ENCODE data around the gene MRPL55. TPM values are rescaled to one million over a fixed set of nuclear protein-coding genes. Genes with fewer than 3 reads are reported as not detected.

The MRPL55 gene
- polyA plus RNA-seq, 1 donor (not counting 4 experiments of a cell fraction or from before 2014, with no cell fraction given) = 28.4 TPM

- FAIRE-seq (no peak), DNase-seq (ENCODE audit: low read depth, low spot score) (no peak)
- dilution Hi-C loops (cut with MboI; ENCODE audit: extremely low pct_ligation_motif_present, low sequenced_read_pairs) = no loop called here
- Histone ChIP-seq H3K9me3 (ENCODE audit: control insufficient read depth, low read depth, low read length) (peaks cover 5% of the 10 kb centered on the region), H3K79me2 (ENCODE audit: control insufficient read depth, insufficient read depth, low read length) (peaks cover 93% of the 10 kb centered on the region), H3K4me2 (ENCODE audit: control insufficient read depth, extremely low read depth, insufficient read depth, low read depth, low read length) (no peak overlapping the region), H3K36me3 (ENCODE audit: control insufficient read depth in 2 of 2, extremely low read depth in 1 of 2, insufficient read depth in 2 of 2, low read length in 2 of 2) (peaks cover 31 to 49% of the 10 kb centered on the region in 2 experiments), H3K27ac (ENCODE audit: control insufficient read depth, insufficient read depth, low read length) (no peak overlapping the region), H3K9ac (ENCODE audit: control insufficient read depth, extremely low read depth, insufficient read depth, low read length) (no peak overlapping the region), H3K4me3 (ENCODE audit: control insufficient read depth in 2 of 3, extremely low read depth in 1 of 3, insufficient read depth in 2 of 3, low read depth in 1 of 3, low read length in 3 of 3) (no peak overlapping the region), H3K9me1 (ENCODE audit: control insufficient read depth, extremely low read depth, insufficient read depth, low read length) (peaks cover 5% of the 10 kb centered on the region), H2AFZ (ENCODE audit: control insufficient read depth, low read length) (no peak overlapping the region), H3K4me1 (ENCODE audit: control insufficient read depth, extremely low read depth, insufficient read depth, low read length) (peaks cover 17% of the 10 kb centered on the region), H4K20me1 (ENCODE audit: control insufficient read depth, extremely low read depth, insufficient read depth, low read length) (peaks cover 83% of the 10 kb centered on the region), H3K27me3 (ENCODE audit: control insufficient read depth, extremely low read depth, insufficient read depth, low read length) (no peaks in the 10 kb centered on the region)
- TF ChIP-seq CTCF (optimal IDR thresholded peaks at IDR 0.05 in 1 of 3, IDR thresholded peaks at IDR 0.05 in 1 of 3, conservative IDR thresholded peaks at IDR 0.05 in 1 of 3; ENCODE audit: extremely low read depth in 1 of 3, insufficient read depth in 2 of 3, low read length in 3 of 3) (no peak), EZH2 (IDR thresholded peaks at IDR 0.05; ENCODE audit: low read length) (no peak)
These were observed 13.2 kb downstream of the MRPL55 start for GRCh38 chr1:228095938-228096337.

- FAIRE-seq (no peak), DNase-seq (ENCODE audit: low read depth, low spot score) (no peak)
- H3K36me3 ChIP-seq (ENCODE audit: control insufficient read depth in 2 of 2, extremely low read depth in 1 of 2, insufficient read depth in 2 of 2, low read length in 2 of 2) = peaks cover 27 to 52% of the 10 kb centered on the region in 2 experiments
- peaks cover 5% of the 10 kb centered on the region for H3K9me3 ChIP-seq (ENCODE audit: control insufficient read depth, low read depth, low read length)
- no peaks in the 10 kb centered on the region for H3K27me3 ChIP-seq (ENCODE audit: control insufficient read depth, extremely low read depth, insufficient read depth, low read length)
- H4K20me1 ChIP-seq (ENCODE audit: control insufficient read depth, extremely low read depth, insufficient read depth, low read length) = peaks cover 90% of the 10 kb centered on the region
- H2AFZ ChIP-seq (ENCODE audit: control insufficient read depth, low read length) = no peak overlapping the region
- H3K4me2 ChIP-seq (ENCODE audit: control insufficient read depth, extremely low read depth, insufficient read depth, low read depth, low read length) = no peak overlapping the region
- no peak overlapping the region for H3K4me3 ChIP-seq (ENCODE audit: control insufficient read depth in 2 of 3, extremely low read depth in 1 of 3, insufficient read depth in 2 of 3, low read depth in 1 of 3, low read length in 3 of 3)
- no peak overlapping the region for H3K27ac ChIP-seq (ENCODE audit: control insufficient read depth, insufficient read depth, low read length)
- dilution Hi-C loops (cut with MboI; ENCODE audit: extremely low pct_ligation_motif_present, low sequenced_read_pairs) = no loop called here
- peaks cover 8% of the 10 kb centered on the region for H3K9me1 ChIP-seq (ENCODE audit: control insufficient read depth, extremely low read depth, insufficient read depth, low read length)
- peaks cover 98% of the 10 kb centered on the region for H3K79me2 ChIP-seq (ENCODE audit: control insufficient read depth, insufficient read depth, low read length)
- no peak overlapping the region for H3K9ac ChIP-seq (ENCODE audit: control insufficient read depth, extremely low read depth, insufficient read depth, low read length)
- no peak for TF ChIP-seq CTCF (optimal IDR thresholded peaks at IDR 0.05 in 1 of 3, IDR thresholded peaks at IDR 0.05 in 1 of 3, conservative IDR thresholded peaks at IDR 0.05 in 1 of 3; ENCODE audit: extremely low read depth in 1 of 3, insufficient read depth in 2 of 3, low read length in 3 of 3)
- TF ChIP-seq EZH2 (IDR thresholded peaks at IDR 0.05; ENCODE audit: low read length) = no peak
- H3K4me1 ChIP-seq (ENCODE audit: control insufficient read depth, extremely low read depth, insufficient read depth, low read length) = peaks cover 25% of the 10 kb centered on the region
These were observed 13.9 kb downstream of the MRPL55 start for GRCh38 chr1:228095161-228095560.

All from keratinocyte (primary cell).